SK-N-MC (cell line): ENCODE results near the gene SHROOM3.

Experiments used
- DNase-seq: peaks from one replicate; pipeline ENCODE4 v3.0.0-alpha.2; 2011; ENCODE audit warnings: low read depth, low spot score
- H3K27ac ChIP-seq: fragments of 200-600 bp; sonication (generic); 2 replicates; pipeline ENCODE4 v1.5.1; 2016; ENCODE audit warnings: mixed run types
- H3K36me3 ChIP-seq: fragments of 200-600 bp; sonication (generic); 2 replicates; pipeline ENCODE4 v1.6.1; 2017; ENCODE audit warnings: antibody characterized with exemption, low read length, mixed read lengths; ENCODE audit not compliant: insufficient read depth
- H3K4me3 ChIP-seq: fragments of 200-600 bp; sonication (generic); 2 replicates; pipeline ENCODE4 v1.5.1; 2016
- H3K9ac ChIP-seq: fragments of 200-600 bp; sonication (generic); 2 replicates; pipeline ENCODE4 v1.8.0; 2017; ENCODE audit warnings: mixed run types, mixed read lengths; ENCODE audit not compliant: insufficient read length
- H3K9me3 ChIP-seq: fragments of 200-600 bp; sonication (generic); 2 replicates; pipeline ENCODE4 v1.6.1; 2017; ENCODE audit warnings: low read depth, mild to moderate bottlenecking, antibody characterized with exemption, low read length, moderate library complexity, mixed read lengths
- EZH2 ChIP-seq: fragments of 200-600 bp; sonication (generic); IDR thresholded peaks from one replicate; pipeline ENCODE4 v1.6.1; 2017; ENCODE audit warnings: antibody characterized with exemption
- FOXP2 ChIP-seq: optimal IDR thresholded peaks from 2 replicates; pipeline ENCODE3; 2011; ENCODE audit warnings: mild to moderate bottlenecking, moderate library complexity; ENCODE audit not compliant: insufficient read depth; ENCODE audit errors: extremely low read length, control extremely low read depth
- POLR2AphosphoS5 ChIP-seq: IDR thresholded peaks from 2 replicates; pipeline ENCODE4 v1.6.1; 2012; ENCODE audit warnings: mild to moderate bottlenecking, low read depth, low read length, borderline replicate concordance

The SHROOM3 gene

DNA sequence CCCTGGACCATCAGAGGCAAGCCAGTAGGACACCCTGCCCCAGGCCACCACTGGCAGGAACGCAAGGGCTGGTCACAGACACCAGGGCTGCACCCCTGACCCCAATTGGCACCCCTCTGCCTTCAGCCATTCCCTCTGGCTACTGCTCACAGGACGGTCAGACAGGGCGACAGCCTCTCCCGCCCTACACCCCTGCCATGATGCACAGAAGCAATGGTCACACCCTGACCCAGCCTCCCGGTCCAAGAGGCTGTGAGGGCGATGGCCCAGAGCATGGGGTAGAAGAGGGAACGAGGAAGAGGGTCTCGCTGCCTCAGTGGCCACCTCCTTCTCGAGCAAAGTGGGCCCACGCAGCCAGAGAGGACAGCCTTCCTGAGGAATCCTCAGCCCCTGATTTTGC lies 319.4 kb downstream of the SHROOM3 start:
- TF ChIP-seq EZH2 (no peak), FOXP2 (no peak), POLR2AphosphoS5 (no peak)
- H3K9ac ChIP-seq = no peak overlapping the region
- H3K4me3 ChIP-seq = no peak overlapping the region
- H3K27ac ChIP-seq = no peak overlapping the region
- no peaks in the 10 kb centered on the region for H3K36me3 ChIP-seq
- H3K9me3 ChIP-seq = no peaks in the 10 kb centered on the region; the same call in 1 of the 2 replicates
- DNase-seq = no peak

DNA sequence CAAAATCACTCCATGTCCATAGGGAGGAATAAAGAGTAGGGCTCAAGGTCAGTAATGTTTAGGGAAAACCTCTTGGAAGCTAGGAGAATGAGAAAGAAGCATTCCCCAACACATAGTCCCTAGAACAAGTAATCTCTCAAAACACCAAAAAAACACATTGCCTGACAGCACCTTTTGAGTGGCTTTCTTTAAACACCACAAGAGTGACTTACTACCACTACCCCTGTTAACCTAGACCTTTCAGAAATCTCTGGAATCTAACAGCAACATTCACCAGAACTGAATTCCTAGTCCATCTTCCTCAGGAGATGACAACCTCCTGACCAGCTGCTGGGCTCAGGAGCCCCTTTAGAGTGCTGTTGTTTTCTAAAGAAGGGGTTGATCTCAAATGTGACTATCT lies 320.7 kb downstream of the SHROOM3 start:
- Histone ChIP-seq H3K4me3 (no peak overlapping the region), H3K9me3 (no peaks in the 10 kb centered on the region; the same call in 1 of the 2 replicates), H3K9ac (no peak overlapping the region), H3K27ac (no peak overlapping the region), H3K36me3 (no peaks in the 10 kb centered on the region)
- TF ChIP-seq POLR2AphosphoS5 (no peak), EZH2 (no peak), FOXP2 (no peak)
- no peak for DNase-seq

DNA sequence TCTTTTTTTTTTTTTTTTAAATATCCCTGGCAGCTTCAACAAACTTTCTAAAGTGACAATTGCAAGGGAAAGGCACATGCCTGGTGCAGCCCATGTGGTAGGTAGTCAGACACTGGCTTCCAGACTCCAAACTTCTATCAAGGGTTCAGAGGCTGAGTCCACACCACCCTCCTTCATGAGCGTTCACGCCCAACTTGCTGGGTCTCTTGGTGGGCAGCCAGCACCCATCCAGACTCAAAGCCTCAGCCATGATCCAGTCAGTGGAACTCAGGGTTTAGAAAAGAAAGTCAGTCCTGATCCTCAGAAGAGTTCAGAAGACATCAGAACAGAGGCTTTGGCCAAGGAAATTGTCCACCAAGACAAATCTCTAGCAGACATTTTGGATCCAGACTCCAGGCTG lies 321.4 kb downstream of the SHROOM3 start:
- no peaks in the 10 kb centered on the region for H3K36me3 ChIP-seq
- DNase-seq = no peak
- H3K4me3 ChIP-seq = no peak overlapping the region
- no peak for TF ChIP-seq EZH2
- TF ChIP-seq POLR2AphosphoS5 = no peak
- TF ChIP-seq FOXP2 = no peak
- no peak overlapping the region for H3K27ac ChIP-seq
- no peak overlapping the region for H3K9ac ChIP-seq
- no peaks in the 10 kb centered on the region; the same call in 1 of the 2 replicates for H3K9me3 ChIP-seq

DNA sequence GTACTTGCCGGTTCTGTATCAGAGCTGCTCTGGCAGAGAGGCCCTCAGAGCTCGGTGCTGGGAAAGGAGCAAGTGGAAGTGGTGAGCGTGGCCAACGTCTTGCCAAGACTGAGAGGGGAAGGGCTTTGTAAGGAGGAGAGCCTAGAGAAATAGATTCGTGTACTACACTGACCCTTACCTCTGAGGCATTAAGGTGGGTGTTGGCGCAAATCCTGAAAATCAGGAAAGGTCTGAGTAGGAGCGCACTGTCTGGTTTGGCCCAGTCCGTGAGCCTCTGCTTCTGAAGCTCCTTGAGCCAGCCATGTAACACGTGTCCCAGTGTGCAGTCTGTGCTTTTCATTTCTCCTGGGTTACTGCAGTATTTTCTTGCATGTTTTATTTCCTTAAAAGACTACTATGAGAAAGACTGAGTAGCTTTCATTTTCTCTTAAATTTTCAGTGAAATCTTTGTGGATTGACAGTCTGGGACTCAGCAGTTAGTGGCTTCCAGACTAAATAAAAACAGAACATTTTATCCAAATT lies 322.4 kb downstream of the SHROOM3 start:
- Histone ChIP-seq H3K4me3 (no peak overlapping the region), H3K9me3 (no peaks in the 10 kb centered on the region), H3K27ac (no peak overlapping the region), H3K36me3 (no peaks in the 10 kb centered on the region), H3K9ac (no peak overlapping the region)
- no peak for DNase-seq
- TF ChIP-seq POLR2AphosphoS5 = no peak
- TF ChIP-seq EZH2 = no peak
- no peak for TF ChIP-seq FOXP2

DNA sequence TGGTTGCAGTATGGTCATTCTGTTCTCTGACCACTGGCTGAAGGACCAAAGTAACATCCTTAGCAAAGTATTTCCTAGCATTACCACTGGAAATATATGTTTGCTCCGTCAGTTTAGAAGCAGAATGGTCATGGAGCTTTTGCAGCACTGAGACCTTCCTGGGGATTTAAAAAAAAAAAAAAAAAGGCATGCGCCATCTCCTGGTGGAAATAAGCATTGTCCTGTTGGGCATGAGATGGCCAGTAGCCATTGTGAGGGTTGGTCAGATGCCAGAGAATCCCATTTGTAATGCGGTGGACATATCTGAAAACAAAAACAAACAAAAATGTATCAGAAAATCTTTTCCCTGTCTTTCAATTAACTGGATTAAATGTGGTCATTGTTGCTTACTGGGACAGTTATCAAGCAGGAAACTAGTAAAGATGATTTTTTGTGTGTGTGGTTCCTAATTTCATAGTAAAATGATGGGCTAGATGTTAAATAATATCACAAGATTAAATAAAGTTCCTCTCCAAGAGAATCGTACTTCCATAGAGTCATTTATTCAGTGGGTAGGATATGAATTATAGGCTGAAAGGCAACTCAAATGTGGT lies 323.4 kb downstream of the SHROOM3 start:
- TF ChIP-seq EZH2 = no peak
- TF ChIP-seq POLR2AphosphoS5 = no peak
- TF ChIP-seq FOXP2 = no peak
- Histone ChIP-seq H3K36me3 (no peaks in the 10 kb centered on the region), H3K4me3 (no peak overlapping the region), H3K27ac (no peak overlapping the region), H3K9me3 (no peaks in the 10 kb centered on the region), H3K9ac (no peak overlapping the region)
- no peak for DNase-seq

DNA sequence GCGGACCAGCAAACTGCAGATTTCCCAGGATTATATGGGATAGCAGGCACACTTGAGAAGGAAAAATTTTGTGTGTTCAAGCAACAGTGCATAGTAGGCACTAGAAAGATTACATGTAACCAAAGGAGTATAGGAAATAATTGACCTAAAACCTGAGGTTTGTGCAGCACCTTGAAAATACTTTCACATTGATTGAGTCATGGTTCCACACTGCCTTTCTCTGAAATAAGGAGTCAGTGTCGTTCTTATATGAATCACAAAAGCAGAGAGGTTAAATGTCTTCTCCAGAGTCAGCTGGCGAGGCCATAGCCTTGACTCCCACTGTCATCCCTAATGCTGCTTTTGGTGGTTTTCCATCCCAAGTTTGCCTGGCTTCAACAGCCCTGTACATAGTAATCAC lies 324.0 kb downstream of the SHROOM3 start:
- no peaks in the 10 kb centered on the region for H3K36me3 ChIP-seq
- H3K9ac ChIP-seq = no peak overlapping the region
- no peak overlapping the region for H3K27ac ChIP-seq
- no peak for DNase-seq
- no peak for TF ChIP-seq POLR2AphosphoS5
- no peak for TF ChIP-seq EZH2
- no peak for TF ChIP-seq FOXP2
- no peak overlapping the region for H3K4me3 ChIP-seq
- no peaks in the 10 kb centered on the region for H3K9me3 ChIP-seq

DNA sequence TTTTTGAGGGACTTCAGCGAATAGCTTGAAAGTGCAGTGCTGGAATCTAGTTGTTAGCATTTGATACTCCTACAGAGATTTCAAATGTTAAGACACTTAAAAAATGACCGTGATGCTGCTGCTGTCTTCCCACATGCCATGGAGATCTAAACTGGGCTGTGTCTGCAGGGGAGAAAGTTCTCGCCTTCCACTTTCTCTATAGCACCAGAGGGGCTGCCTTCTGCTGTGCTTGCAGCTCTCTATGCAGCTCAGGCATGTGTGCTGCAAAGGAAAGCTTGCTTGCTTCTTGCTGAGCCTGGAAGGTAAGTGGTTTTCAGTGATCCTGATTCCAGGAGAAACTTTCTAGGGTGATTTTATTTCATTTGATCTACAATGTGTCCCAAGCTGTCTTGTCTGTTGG lies 325.2 kb downstream of the SHROOM3 start:
- H3K36me3 ChIP-seq = no peaks in the 10 kb centered on the region
- H3K4me3 ChIP-seq = no peak overlapping the region
- no peak for DNase-seq
- H3K9me3 ChIP-seq = no peaks in the 10 kb centered on the region
- H3K27ac ChIP-seq = no peak overlapping the region
- TF ChIP-seq FOXP2 (no peak), EZH2 (no peak), POLR2AphosphoS5 (no peak)
- H3K9ac ChIP-seq = no peak overlapping the region

DNA sequence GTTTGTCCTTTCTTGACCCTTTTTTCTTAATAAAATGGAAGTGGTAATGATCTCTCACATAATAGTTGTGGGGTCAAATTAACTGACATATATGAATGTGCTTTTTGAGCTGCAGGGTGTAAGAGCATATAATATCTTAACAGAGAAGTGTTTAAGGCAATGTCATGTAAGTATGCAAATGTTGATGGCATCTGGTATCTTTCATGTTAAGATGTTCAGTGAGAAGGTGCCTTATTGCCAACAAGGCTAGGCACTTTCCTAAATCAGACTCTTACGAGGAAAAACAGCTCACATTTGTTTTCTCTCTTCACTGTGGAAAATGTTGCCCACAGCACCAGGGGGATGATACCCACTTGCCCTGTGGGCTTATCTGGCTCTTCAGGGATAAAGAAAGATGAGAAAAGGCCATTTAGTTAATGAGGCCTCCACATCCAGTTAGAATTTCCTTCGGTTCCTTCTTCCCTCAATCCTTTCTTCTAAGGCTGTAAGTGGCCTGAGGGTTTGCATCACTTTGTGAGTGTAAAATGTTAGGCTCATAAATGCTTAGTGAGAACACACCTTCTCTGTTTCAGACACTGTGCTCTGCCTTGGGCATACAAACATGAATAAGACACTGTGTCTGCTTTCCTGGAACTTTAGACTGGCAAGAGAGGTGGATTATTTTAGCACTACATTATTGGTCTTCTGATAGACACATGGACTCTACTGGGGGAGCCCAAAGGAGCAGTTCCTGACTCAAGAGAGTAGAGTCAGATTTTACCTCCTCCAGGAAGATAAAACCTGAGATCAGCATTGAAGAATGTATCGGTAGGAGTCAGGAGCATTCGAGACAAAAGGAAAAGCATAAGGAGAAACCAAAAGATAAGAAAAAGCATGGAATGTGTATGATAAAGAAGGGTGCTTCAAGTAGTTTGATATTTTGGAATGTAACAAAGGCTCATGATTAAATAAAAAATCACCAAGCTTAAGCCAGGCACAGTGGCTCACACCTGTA lies 327.4 kb downstream of the SHROOM3 start:
- TF ChIP-seq EZH2 (no peak), FOXP2 (no peak), POLR2AphosphoS5 (no peak)
- Histone ChIP-seq H3K36me3 (no peaks in the 10 kb centered on the region), H3K27ac (no peak overlapping the region), H3K9ac (no peak overlapping the region), H3K9me3 (no peaks in the 10 kb centered on the region), H3K4me3 (no peak overlapping the region)
- no peak for DNase-seq

DNA sequence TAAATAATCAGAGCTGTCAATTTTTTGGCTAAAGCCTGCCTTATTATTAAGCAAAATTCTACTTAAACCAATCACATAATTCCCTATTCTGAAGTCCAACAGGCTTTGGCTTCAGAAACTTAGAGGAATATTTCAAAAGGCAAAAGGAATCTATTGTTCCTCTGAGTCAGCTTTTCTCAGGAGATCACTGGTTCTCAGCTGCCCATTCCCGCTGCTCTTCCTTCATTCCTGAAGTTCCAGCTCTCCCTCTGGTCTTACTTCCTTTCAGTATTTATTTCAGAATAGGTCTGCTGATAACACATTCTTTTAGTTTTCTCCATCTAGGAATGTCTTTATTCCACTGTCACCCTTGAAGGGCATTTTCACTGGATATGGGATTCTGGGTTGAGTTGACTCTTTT lies 329.2 kb downstream of the SHROOM3 start:
- no peak for DNase-seq
- Histone ChIP-seq H3K36me3 (no peaks in the 10 kb centered on the region), H3K9me3 (no peaks in the 10 kb centered on the region), H3K4me3 (no peak overlapping the region), H3K9ac (no peak overlapping the region), H3K27ac (no peak overlapping the region)
- TF ChIP-seq EZH2 (no peak), FOXP2 (no peak), POLR2AphosphoS5 (no peak)
